Mesenchymal stem cell (in vitro differentiated cells and primary cell): ENCODE results near the gene MBD3.

Experiments used
- DNase-seq: peaks from one replicate; pipeline ENCODE4 v3.0.0-alpha.2; 2013
- H2AFZ ChIP-seq: one replicate; pipeline ENCODE4 v1.6.1; 2013; ENCODE audit warnings: low read depth, mild to moderate bottlenecking, control low read depth, inconsistent platforms, low read length, moderate library complexity
- H2AK5ac ChIP-seq: 2 replicates; pipeline ENCODE4 v1.6.1; 2013; ENCODE audit warnings: low read length, moderate library complexity, mild to moderate bottlenecking, inconsistent platforms; ENCODE audit not compliant: severe bottlenecking
- H2BK120ac ChIP-seq: one replicate; pipeline ENCODE4 v1.6.1; 2013; ENCODE audit warnings: low read depth, mild to moderate bottlenecking, inconsistent platforms, low read length, moderate library complexity
- H2BK12ac ChIP-seq, 2 experiments: one replicate each; pipeline ENCODE4 v1.6.1; 2013; ENCODE audit warnings: inconsistent platforms in 2 of 2, low read length in 2 of 2, mild to moderate bottlenecking in 2 of 2, moderate library complexity in 2 of 2, control low read depth in 1 of 2
- H2BK15ac ChIP-seq: one replicate; pipeline ENCODE4 v1.6.1; 2013; ENCODE audit warnings: mild to moderate bottlenecking, low read depth, inconsistent platforms; ENCODE audit not compliant: poor library complexity, severe bottlenecking
- H2BK5ac ChIP-seq: 2 replicates; pipeline ENCODE4 v1.6.1; 2013; ENCODE audit warnings: low read depth, mild to moderate bottlenecking, low read length, control low read depth, inconsistent platforms; ENCODE audit not compliant: poor library complexity, severe bottlenecking
- H3K14ac ChIP-seq, 2 experiments: one replicate each; pipeline ENCODE4 v1.6.1; 2013; ENCODE audit warnings: inconsistent platforms in 2 of 2, low read length in 2 of 2, control low read depth in 1 of 2, mild to moderate bottlenecking in 1 of 2, moderate library complexity in 1 of 2
- H3K18ac ChIP-seq, 2 experiments: one replicate each; pipeline ENCODE4 v1.6.1; 2013; ENCODE audit warnings: inconsistent platforms in 2 of 2, low read length in 2 of 2, control low read depth in 1 of 2, low read depth in 1 of 2, mild to moderate bottlenecking in 1 of 2
- H3K23ac ChIP-seq, 2 experiments: one replicate each; pipeline ENCODE4 v1.6.1; 2013; ENCODE audit warnings: inconsistent platforms in 2 of 2, low read length in 2 of 2, mild to moderate bottlenecking in 2 of 2, moderate library complexity in 2 of 2, control low read depth in 1 of 2
- H3K27ac ChIP-seq: 2 replicates; pipeline ENCODE4 v1.5.1; 2013; ENCODE audit warnings: mild to moderate bottlenecking, moderate library complexity, low read length, control low read depth, inconsistent platforms; ENCODE audit not compliant: poor library complexity, severe bottlenecking
- H3K27me3 ChIP-seq, 2 experiments: 2 replicates each; pipeline versions ENCODE4 v1.6.1 to v1.7.0; 2013; ENCODE audit warnings: low read length in 2 of 2, mild to moderate bottlenecking in 2 of 2, moderate library complexity in 2 of 2, control low read depth in 1 of 2, inconsistent platforms in 1 of 2; ENCODE audit not compliant: control insufficient read depth in 1 of 2, insufficient read depth in 1 of 2
- H3K36me3 ChIP-seq, 2 experiments: 2 replicates each; pipeline versions ENCODE4 v1.6.1 to v1.7.0; 2013; ENCODE audit warnings: low read length in 2 of 2, control low read depth in 1 of 2, inconsistent platforms in 1 of 2, low read depth in 1 of 2, mild to moderate bottlenecking in 1 of 2; ENCODE audit not compliant: insufficient read depth in 2 of 2, control insufficient read depth in 1 of 2
- H3K4ac ChIP-seq, 2 experiments: one replicate each; pipeline ENCODE4 v1.6.1; 2013; ENCODE audit warnings: inconsistent platforms in 2 of 2, low read length in 2 of 2, mild to moderate bottlenecking in 2 of 2, moderate library complexity in 2 of 2, control low read depth in 1 of 2, low read depth in 1 of 2
- H3K4me1 ChIP-seq: 2 replicates; pipeline ENCODE4 v1.6.1; 2013; ENCODE audit warnings: low read depth, low read length, control low read depth; ENCODE audit not compliant: control insufficient read depth, insufficient read depth
- H3K4me2 ChIP-seq: 2 replicates; pipeline ENCODE4 v1.6.1; 2013; ENCODE audit warnings: low read length, mild to moderate bottlenecking, inconsistent platforms; ENCODE audit not compliant: poor library complexity, severe bottlenecking
- H3K4me3 ChIP-seq, 2 experiments: 2 replicates each; pipeline versions ENCODE4 v1.5.1 to v1.7.0; 2013; ENCODE audit warnings: low read length in 2 of 2, mild to moderate bottlenecking in 2 of 2, control low read depth in 1 of 2, low read depth in 1 of 2; ENCODE audit not compliant: insufficient read depth in 1 of 2
- H3K79me1 ChIP-seq: replicated peaks from 2 replicates; pipeline ENCODE4 v1.6.1; 2013; ENCODE audit warnings: mild to moderate bottlenecking, control low read depth, low read length, inconsistent platforms; ENCODE audit not compliant: poor library complexity, severe bottlenecking
- H3K9ac ChIP-seq: 2 replicates; pipeline ENCODE4 v1.7.0; 2013; ENCODE audit warnings: mild to moderate bottlenecking, low read length, moderate library complexity
- H3K9me3 ChIP-seq: 2 replicates; pipeline ENCODE4 v1.7.0; 2013; ENCODE audit warnings: mild to moderate bottlenecking, low read length; ENCODE audit not compliant: control insufficient read depth
- H4K8ac ChIP-seq: one replicate; pipeline ENCODE4 v1.6.1; 2013; ENCODE audit warnings: inconsistent platforms, mild to moderate bottlenecking, low read length, moderate library complexity
- H4K91ac ChIP-seq: one replicate; pipeline ENCODE4 v1.6.1; 2013; ENCODE audit warnings: mild to moderate bottlenecking, low read length, inconsistent platforms
- WGBS: methylation state at CpG from one replicate; pipeline ENCODE4 v1.1.7; 2013; ENCODE audit warnings: mixed read lengths; 5-methylcytosine and 5-hydroxymethylcytosine counted together

The MBD3 gene

DNA sequence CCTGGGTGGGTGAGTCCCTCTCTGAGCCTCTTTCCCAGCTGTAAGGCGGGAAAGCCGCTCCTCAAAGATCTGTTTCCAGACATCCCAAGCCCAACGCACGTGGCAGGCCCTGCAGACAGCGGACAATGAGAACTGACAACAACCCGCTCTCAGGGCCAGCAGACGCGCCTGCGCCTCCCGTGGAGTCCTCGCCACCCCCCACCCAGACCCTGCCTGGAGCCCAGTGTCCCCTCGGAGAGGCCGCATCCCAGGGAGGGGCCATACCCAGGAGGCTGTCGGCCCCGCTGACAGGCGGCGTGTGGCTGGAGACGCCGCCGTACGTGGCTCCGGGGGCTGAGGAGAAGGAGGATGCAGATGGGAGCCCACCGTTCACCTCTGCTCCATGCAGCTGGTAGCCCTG, 28.9 kb upstream of the MBD3 start:
- Histone ChIP-seq H3K4me3 (no peak overlapping the region), H2BK12ac (no peak overlapping the region), H2BK120ac (no peak overlapping the region), H3K4ac (no peak overlapping the region), H3K9ac (no peak overlapping the region), H4K91ac (no peak overlapping the region), H3K27ac (no peak overlapping the region), H2BK5ac (no peak overlapping the region), H3K79me1 (peaks cover 55% of the 10 kb centered on the region), H3K36me3 (peaks cover 72 to 97% of the 10 kb centered on the region in 2 experiments), H3K23ac (no peak overlapping the region), H3K18ac (no peak overlapping the region), H2AK5ac (no peak overlapping the region), H3K4me2 (no peak overlapping the region), H3K27me3 (no peaks in the 10 kb centered on the region), H4K8ac (no peak overlapping the region), H3K9me3 (no peaks in the 10 kb centered on the region), H3K14ac (no peak overlapping the region), H3K4me1 (peaks cover 4% of the 10 kb centered on the region), H2BK15ac (no peak overlapping the region), H2AFZ (no peak overlapping the region)
- no peak for DNase-seq
- 96% methylated on average over 20 of the region's 23 CpGs for WGBS

DNA sequence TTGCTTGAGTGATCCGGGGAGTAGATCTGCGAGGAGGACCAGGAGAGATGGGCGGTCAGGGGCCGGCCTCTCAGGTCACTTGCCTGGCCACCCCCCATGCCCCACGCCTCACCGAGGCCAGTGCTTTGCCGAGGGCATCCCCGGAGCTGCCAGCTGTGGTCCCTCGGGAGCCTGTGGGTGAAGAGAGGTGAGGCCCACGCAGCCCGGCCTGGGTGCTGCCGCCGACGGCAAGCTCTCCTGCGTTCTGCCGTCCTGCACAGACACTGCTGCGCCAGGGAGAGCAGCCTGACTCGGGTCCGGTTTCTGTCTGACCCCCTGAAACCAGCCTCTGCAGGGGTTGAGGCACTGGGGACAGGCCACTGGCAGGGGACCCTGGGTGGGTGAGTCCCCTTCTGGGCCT, 28.4 kb upstream of the MBD3 start:
- Histone ChIP-seq H3K4me3 (no peak overlapping the region), H3K4ac (no peak overlapping the region), H4K91ac (no peak overlapping the region), H2AK5ac (no peak overlapping the region), H3K36me3 (peaks cover 72 to 94% of the 10 kb centered on the region in 2 experiments), H3K23ac (no peak overlapping the region), H3K4me1 (no peaks in the 10 kb centered on the region), H3K27me3 (no peaks in the 10 kb centered on the region), H2BK15ac (no peak overlapping the region), H2AFZ (no peak overlapping the region), H3K27ac (no peak overlapping the region), H3K4me2 (no peak overlapping the region), H3K79me1 (peaks cover 53% of the 10 kb centered on the region), H3K18ac (no peak overlapping the region), H3K9ac (no peak overlapping the region), H3K9me3 (no peaks in the 10 kb centered on the region), H4K8ac (no peak overlapping the region), H2BK5ac (no peak overlapping the region), H2BK120ac (no peak overlapping the region), H2BK12ac (no peak overlapping the region), H3K14ac (no peak overlapping the region)
- 98% methylated on average over 19 of the region's 19 CpGs for WGBS
- no peak for DNase-seq

DNA sequence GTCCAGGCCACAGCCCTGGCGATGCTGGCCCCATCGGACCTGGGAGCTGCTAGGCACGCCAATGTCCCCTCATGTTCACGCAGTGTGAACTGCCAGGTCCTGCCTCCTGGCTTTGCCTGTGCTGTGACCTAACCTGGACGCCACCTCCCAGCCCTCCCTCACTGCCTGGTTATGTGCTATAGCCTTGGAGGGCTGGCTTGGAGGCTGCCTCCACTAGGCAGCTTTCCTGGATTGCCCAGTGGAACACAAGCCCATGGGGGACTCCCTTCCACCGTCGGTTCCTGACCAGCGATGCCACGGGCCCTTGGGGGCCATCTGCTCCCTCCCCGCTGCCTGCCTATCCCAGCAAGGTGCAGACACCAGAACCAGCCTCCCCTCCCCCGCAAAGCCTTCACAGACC, 27.8 kb upstream of the MBD3 start:
- Histone ChIP-seq H3K4ac (no peak overlapping the region), H2BK120ac (no peak overlapping the region), H2BK15ac (no peak overlapping the region), H3K4me2 (no peak overlapping the region), H3K79me1 (peaks cover 50% of the 10 kb centered on the region), H3K27ac (no peak overlapping the region), H4K8ac (no peak overlapping the region), H4K91ac (no peak overlapping the region), H3K18ac (no peak overlapping the region), H3K23ac (no peak overlapping the region), H3K9me3 (no peaks in the 10 kb centered on the region), H3K9ac (no peak overlapping the region), H3K36me3 (peaks cover 72 to 92% of the 10 kb centered on the region in 2 experiments), H3K27me3 (no peaks in the 10 kb centered on the region), H3K14ac (no peak overlapping the region), H3K4me1 (no peaks in the 10 kb centered on the region), H2AFZ (no peak overlapping the region), H3K4me3 (no peak overlapping the region), H2BK12ac (no peak overlapping the region), H2AK5ac (no peak overlapping the region), H2BK5ac (no peak overlapping the region)
- 92% methylated on average over 11 of the region's 11 CpGs for WGBS
- no peak for DNase-seq

DNA sequence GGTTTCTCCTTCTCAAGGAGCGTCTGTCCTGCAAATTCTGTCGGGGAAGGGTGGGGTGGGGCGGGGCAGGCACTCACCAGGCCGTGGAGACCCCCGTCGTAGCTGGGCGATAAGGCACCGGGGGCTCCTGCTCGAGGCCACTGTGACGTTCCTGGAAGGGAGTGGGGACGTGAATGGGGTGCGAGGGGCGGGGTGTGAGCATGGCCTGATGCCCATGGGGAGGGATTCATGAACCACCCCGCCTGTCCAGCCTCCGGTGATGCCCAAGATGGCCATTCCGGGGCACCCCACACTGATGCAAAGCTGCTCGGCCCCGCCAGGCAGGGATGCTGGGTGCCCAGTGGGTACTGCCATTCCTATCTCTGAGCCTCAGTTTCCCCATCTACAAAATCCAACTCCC, 27.0 kb upstream of the MBD3 start:
- Histone ChIP-seq H4K8ac (no peak overlapping the region), H3K4me1 (no peaks in the 10 kb centered on the region), H3K9me3 (no peaks in the 10 kb centered on the region), H4K91ac (no peak overlapping the region), H3K4me2 (no peak overlapping the region), H2BK12ac (no peak overlapping the region), H3K4ac (no peak overlapping the region), H2BK120ac (no peak overlapping the region), H3K4me3 (no peak overlapping the region), H3K14ac (no peak overlapping the region), H2BK5ac (no peak overlapping the region), H3K18ac (no peak overlapping the region), H2AK5ac (no peak overlapping the region), H2AFZ (no peak overlapping the region), H3K9ac (no peak overlapping the region), H3K79me1 (peaks cover 50% of the 10 kb centered on the region), H3K27ac (no peak overlapping the region), H3K36me3 (peaks cover 73 to 92% of the 10 kb centered on the region in 2 experiments), H3K23ac (no peak overlapping the region), H3K27me3 (no peaks in the 10 kb centered on the region), H2BK15ac (no peak overlapping the region)
- WGBS = 95% methylated on average over 15 of the region's 18 CpGs
- no peak for DNase-seq
